GM18498 (cell line): ENCODE results near the gene JAM2.
"Not testable (repeated sequence)": the region's sequence is repeated elsewhere in the genome, so short reads cannot be mapped to it uniquely, and the experiment has no call there.

ENCODE experiments used
- ATAC-seq: cut with Tn5 transposase; IDR thresholded peaks from one replicate; pipeline ENCODE4 v1.9.1; 2021; ENCODE audit warnings: mild to moderate bottlenecking, moderate library complexity; ENCODE audit not compliant: unreplicated experiment

JAM2 gene

DNA sequence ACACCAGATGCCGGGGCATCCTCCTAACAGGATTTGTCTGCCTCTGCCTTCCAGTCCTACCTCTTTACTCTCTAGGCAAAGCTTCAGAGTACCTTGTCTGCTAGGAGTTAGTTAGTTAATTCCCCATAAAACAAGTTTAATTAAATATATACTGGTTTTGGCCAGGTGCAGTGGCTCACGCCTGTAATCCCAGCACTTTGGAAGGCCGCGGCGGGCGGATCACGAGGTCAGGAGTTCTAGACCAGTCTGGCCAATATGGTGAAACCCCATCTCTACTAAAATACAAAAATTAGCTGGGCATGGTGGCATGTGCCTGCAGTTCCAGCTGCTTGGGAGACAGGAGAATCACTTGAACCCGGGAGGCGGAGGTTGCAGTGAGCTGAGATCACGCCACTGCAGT lies 75.0 kb downstream of the JAM2 start:
- ATAC-seq = not testable (repeated sequence)

GRCh38 chr21:25717491-25718147 lies 78.6 kb downstream of the JAM2 start:
- no peak for ATAC-seq

- no peak for ATAC-seq
Measured at GRCh38 chr21:25721987-25722386, 82.9 kb downstream of the JAM2 start.

DNA sequence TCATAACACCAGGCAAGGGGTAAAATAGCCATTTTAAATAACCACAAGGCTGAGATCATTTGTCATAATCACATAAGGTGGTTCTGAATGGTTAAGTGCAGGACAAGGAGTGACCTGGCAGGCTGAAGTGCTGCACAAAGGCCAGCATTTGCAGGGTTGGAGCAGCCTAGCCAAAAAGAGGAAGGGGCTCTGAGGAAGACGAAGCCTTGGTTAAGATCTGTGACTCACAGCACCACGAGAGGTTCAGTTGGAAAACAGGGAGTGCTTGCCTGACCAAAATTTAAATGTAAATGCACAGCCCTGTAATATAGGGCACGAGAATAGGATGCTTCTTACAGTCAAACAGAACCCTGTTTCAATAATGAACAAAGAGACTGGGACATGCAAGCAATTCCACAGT lies 83.6 kb downstream of the JAM2 start:
- no peak for ATAC-seq

- ATAC-seq = no peak
Measured at GRCh38 chr21:25732091-25732760, 93.2 kb downstream of the JAM2 start.

- peak; percentile 7 for ATAC-seq
Measured at GRCh38 chr21:25733859-25734653, 95.0 kb downstream of the JAM2 start.

DNA sequence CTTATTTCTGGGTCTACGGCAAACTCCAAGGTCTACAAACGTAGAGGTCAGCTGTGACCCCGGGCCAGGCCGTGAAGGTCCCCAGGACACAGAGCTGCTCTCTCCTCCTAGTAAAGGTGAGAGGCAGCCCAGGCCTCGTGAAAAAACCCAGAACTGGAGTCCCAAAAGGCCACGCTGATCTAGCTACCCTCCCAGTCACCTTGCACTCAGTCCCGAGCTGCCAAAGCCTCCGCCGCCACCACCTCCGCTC lies 95.5 kb downstream of the JAM2 start:
- ATAC-seq = peak; percentile 4

GRCh38 chr21:25734904-25735645 lies 96.0 kb downstream of the JAM2 start, which contains the start of the genes ATP5PF and GABPA:
ATP5PF (minus strand) TSS chr21:25734904; CDS start chr21:25729794, 5,110 bp downstream.
GABPA (plus strand) TSS chr21:25734972; CDS start chr21:25741599, 6,627 bp downstream.
- peak; percentile 90 for ATAC-seq

DNA sequence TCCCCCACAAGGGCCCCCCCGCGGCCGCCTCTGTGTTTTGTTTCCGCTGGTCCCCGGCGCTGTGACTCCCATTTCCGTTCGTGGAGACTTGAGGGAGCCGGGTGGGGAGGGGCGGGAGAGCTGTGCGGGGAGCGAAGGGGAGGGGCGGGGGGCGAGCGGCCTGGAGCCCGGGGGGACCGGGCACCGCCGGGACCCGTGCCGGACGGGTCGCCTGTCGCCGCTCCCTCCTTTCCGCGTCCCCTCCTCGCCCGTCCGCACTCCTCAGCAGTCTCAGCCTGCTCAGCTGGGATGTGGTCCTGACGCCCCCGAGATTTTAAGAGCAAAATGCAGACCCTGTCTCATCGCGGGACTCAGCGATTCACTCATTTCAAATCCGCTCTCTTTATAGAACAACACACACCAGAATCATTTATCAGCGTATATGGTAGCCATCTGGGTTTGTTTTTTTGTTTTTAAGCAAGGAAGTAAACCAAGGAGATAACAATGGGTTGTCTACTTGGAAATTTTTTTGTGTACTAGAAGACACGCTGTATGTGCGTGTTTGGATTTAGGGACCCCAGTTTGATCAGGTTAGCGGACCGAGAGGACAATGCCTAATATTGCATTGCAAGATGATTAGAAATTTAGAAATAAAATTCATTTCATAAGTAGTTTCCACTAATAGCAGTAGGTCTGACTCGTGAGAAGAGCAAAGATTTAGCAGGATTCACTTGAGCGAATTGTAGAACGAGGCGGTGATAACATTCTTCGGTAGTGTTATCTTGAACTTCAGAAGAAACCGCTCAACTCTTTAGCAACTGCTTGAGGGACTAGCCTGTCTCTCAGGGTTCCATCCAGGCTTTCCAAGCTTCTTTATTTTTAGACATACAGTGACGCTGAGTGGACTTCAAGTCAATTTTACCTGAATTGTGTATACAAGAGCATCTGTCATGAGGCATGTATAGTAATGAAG lies 96.9 kb downstream of the JAM2 start:
- peak; percentile 10 for ATAC-seq

DNA sequence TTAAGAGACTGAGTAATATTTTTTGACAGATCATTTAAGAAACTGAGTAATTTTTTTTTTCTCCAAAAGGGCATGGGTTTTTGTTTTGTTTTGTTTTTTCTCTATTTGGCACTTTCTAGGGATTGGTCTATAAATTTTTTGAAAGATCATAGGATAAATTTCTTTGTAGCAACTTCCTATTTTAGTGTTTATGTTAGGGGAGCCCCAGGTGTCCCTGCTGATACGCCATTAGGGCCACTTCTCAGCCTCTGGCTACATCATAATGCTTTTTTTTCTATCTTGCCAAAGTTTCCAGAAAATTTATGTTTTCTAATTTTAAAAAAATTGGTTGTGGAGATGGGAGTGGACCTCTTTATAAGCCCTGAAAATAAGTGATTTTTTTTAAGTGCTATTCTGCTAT lies 98.4 kb downstream of the JAM2 start:
- ATAC-seq = no peak

- ATAC-seq = no peak
Measured at GRCh38 chr21:25742900-25743299, 103.8 kb downstream of the JAM2 start.

DNA sequence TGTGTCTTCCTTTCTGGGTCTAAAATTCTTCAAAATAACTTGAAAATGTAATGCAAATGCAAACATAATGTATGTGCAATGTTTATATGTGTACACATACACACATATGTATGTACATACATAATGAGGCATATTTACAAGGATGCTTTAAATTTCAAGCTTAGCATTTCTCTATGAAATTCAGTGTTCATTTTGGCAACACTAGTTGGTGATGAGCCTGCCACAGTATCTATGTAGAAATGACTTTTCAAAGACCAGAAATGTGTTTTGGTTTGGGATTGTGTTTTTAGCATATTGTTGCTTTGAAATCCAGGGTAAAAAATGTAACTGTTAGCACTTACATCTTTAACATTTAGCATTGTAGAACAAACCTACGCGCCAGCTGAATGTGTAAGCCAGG lies 105.8 kb downstream of the JAM2 start:
- ATAC-seq = no peak

DNA sequence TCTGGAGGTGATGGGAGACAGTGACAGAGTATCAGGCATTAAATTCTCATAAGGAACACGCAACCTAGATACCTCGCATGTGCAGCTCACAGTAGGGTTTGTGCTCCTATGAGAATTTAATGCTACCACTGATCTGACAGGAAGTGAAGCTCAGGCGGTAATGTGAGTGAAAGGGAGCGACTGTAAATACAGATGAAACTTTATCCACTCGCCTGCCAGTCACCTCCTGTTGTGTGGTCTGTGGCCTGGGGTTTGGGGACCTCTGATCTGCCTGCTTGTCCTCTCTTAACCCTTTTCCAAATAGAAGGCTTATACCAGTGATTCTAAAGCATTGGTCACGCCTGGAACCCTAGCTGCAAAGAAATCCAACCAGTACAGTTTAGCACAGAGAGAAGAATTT lies 111.0 kb downstream of the JAM2 start:
- ATAC-seq = no peak

- no peak for ATAC-seq
Measured at GRCh38 chr21:25752416-25752815, 113.4 kb downstream of the JAM2 start.

GRCh38 chr21:25756190-25756932 lies 117.3 kb downstream of the JAM2 start:
- peak; percentile 64 for ATAC-seq

GRCh38 chr21:25757531-25757930 lies 118.5 kb downstream of the JAM2 start:
- ATAC-seq = no peak

DNA sequence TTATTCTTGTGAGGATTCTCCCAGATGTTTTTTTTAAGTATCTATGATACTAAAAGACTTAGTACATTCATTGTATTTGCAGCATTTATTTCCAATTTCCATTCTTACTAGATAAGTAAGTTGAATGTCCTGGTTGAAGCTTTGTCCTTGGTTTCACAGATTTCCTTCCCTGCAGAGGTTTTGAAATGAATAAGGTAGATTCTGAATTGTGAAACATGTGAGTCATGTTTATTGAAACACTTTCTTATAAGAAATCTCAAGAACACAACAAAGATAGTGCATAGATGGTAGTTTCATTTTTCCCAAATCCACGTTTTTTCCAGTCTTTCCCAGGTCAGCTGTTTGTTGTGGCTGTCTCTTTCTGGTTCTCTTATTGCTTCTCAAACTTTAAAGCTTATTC lies 120.5 kb downstream of the JAM2 start:
- no peak for ATAC-seq

GRCh38 chr21:25760061-25760460 lies 121.0 kb downstream of the JAM2 start:
- ATAC-seq = no peak

- no peak for ATAC-seq
Measured at GRCh38 chr21:25760677-25761076, 121.6 kb downstream of the JAM2 start.
